ENCODE results near the gene FSTL5. TPM values are rescaled to one million over a fixed set of nuclear protein-coding genes. Genes with fewer than 3 reads are reported as not detected.

FSTL5 gene
- total RNA-seq, 1 donor from 2014 or later, result not detected

DNA sequence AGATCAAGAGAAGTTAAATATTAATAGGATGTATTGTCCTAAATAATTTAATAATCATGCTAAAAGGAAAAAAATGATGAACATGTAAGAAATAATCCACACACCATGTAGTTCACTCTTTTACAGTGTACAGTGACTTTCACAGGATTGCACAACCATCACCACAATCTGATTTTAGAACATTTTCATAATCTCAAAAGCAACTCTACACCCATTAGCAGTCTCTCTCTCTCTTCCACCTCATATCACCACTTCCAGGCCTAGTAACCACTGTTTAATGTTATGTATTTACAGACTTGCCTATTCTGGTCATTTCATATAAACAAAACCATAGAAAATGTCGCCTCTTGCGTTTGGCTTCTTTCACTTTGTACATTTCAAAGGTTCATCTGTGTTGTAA is 153.4 kb downstream of the FSTL5 start:
- H3K27me3 ChIP-seq (ENCODE audit: control insufficient read depth, insufficient read depth, low read length), result no peaks in the 10 kb centered on the region
- no peak overlapping the region for H3K4me3 ChIP-seq (ENCODE audit: low read depth, low read length)
- TF ChIP-seq, protein P1, sequence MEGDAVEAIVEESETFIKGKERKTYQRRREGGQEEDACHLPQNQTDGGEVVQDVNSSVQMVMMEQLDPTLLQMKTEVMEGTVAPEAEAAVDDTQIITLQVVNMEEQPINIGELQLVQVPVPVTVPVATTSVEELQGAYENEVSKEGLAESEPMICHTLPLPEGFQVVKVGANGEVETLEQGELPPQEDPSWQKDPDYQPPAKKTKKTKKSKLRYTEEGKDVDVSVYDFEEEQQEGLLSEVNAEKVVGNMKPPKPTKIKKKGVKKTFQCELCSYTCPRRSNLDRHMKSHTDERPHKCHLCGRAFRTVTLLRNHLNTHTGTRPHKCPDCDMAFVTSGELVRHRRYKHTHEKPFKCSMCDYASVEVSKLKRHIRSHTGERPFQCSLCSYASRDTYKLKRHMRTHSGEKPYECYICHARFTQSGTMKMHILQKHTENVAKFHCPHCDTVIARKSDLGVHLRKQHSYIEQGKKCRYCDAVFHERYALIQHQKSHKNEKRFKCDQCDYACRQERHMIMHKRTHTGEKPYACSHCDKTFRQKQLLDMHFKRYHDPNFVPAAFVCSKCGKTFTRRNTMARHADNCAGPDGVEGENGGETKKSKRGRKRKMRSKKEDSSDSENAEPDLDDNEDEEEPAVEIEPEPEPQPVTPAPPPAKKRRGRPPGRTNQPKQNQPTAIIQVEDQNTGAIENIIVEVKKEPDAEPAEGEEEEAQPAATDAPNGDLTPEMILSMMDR (IDR thresholded peaks at IDR 0.05; ENCODE audit: insufficient read depth, low read length, severe bottlenecking), result no peak
- FAIRE-seq, result no peak
- no peaks in the 10 kb centered on the region for H3K36me3 ChIP-seq (ENCODE audit: control insufficient read depth, insufficient read depth, low read length)
- no peak for DNase-seq (ENCODE audit: low read depth)

DNA sequence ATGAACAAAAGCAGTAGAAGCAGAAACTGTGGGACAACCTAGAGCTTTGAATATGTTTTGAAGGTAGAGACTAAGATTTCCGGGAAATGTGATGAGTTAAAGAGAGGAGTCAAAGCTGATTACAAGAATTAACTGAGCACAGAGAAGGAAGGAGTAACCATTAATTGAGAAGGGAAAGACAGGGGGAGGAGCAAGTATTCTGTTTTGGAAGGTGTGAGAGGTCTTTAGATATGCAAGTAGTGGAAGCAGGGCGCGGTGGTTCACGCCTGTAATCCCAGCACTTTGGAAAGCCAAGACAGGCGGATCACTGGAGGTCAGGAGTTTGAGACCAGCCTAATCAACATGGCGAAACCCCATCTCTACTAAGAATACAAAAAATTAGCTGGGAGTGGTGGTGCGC is 171.5 kb downstream of the FSTL5 start:
- no peak for DNase-seq (ENCODE audit: low read depth)
- Histone ChIP-seq H3K4me3 (ENCODE audit: low read depth, low read length) (no peak overlapping the region), H3K27me3 (ENCODE audit: control insufficient read depth, insufficient read depth, low read length) (no peaks in the 10 kb centered on the region), H3K36me3 (ENCODE audit: control insufficient read depth, insufficient read depth, low read length) (no peaks in the 10 kb centered on the region)
- FAIRE-seq, result no peak
- TF ChIP-seq, protein P1 (IDR thresholded peaks at IDR 0.05; ENCODE audit: insufficient read depth, low read length, severe bottlenecking), result no peak

DNA sequence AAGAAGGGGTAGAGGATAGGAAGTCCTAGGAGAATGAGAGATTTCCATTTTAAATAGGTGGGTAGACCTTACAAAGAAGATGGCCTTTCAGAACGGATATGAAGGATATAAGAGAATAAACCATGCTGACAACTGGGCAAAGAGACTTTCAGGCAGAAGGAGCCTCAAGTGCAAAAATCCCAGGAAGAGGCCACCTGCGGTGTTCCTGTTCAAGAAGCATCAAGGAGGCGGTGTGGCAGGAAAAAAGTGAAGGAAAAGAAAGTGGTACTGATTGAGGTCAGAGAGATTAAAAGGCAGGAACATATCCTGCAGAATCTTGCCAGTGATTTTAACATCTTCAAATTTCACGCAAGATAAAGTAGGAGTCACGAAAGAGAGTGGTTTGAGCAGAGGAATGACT is 172.0 kb downstream of the FSTL5 start:
- H3K4me3 ChIP-seq (ENCODE audit: low read depth, low read length), result no peak overlapping the region
- no peak for FAIRE-seq

DNA sequence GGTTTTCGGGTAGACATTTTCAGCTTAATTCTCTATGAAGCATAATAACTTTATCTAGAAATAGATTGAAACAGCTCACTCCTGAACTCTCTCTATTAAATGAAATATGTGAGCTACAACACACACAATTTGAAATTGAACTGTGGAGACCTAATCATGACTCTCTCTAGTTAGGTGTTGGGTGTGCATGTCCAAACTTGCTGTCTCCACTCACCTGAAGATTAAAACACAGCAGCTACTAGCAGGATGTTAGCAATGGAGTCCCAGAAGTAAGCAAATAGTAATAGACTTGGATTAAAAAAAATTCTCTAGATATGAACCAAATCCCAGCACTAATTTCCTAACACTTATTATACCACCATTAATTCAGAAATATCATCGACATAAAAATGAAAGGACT is 173.1 kb downstream of the FSTL5 start:
- DNase-seq (ENCODE audit: low read depth), result peak; percentile 77
- Histone ChIP-seq H3K27me3 (ENCODE audit: control insufficient read depth, insufficient read depth, low read length) (no peaks in the 10 kb centered on the region), H3K36me3 (ENCODE audit: control insufficient read depth, insufficient read depth, low read length) (no peaks in the 10 kb centered on the region), H3K4me3 (ENCODE audit: low read depth, low read length) (no peak overlapping the region)
- TF ChIP-seq, protein P1 (IDR thresholded peaks at IDR 0.05; ENCODE audit: insufficient read depth, low read length, severe bottlenecking), result no peak
- FAIRE-seq, result no peak

More for the DNA sequence above, 172.0 kb downstream of the FSTL5 start:
- TF ChIP-seq, protein P1 (IDR thresholded peaks at IDR 0.05; ENCODE audit: insufficient read depth, low read length, severe bottlenecking), result no peak
- Histone ChIP-seq H3K36me3 (ENCODE audit: control insufficient read depth, insufficient read depth, low read length) (no peaks in the 10 kb centered on the region), H3K27me3 (ENCODE audit: control insufficient read depth, insufficient read depth, low read length) (no peaks in the 10 kb centered on the region)
- no peak for DNase-seq (ENCODE audit: low read depth)

DNA sequence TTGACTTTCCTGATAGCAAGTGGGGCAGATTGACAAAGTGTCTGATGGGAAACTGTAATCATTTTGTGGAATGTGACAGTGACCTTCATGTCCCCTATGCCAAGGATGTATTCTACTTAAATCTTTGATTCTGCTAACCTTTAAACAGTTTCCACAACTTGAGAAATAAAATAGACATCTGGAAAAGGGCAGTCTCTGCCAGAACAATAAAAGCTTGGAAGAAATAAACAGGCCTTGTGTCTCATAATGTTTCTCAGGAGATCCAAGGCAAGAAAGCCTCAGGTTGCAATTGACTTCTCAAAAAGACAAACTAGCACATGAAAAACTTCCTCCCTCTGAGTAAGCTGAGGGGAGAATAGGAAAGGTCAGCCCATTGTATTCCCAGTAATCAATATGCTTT is 174.9 kb downstream of the FSTL5 start:
- no peaks in the 10 kb centered on the region for H3K36me3 ChIP-seq (ENCODE audit: control insufficient read depth, insufficient read depth, low read length)
- TF ChIP-seq, protein P1 (IDR thresholded peaks at IDR 0.05; ENCODE audit: insufficient read depth, low read length, severe bottlenecking), result no peak
- H3K27me3 ChIP-seq (ENCODE audit: control insufficient read depth, insufficient read depth, low read length), result no peaks in the 10 kb centered on the region
- H3K4me3 ChIP-seq (ENCODE audit: low read depth, low read length), result no peak overlapping the region
- FAIRE-seq (no peak), DNase-seq (ENCODE audit: low read depth) (no peak)

DNA sequence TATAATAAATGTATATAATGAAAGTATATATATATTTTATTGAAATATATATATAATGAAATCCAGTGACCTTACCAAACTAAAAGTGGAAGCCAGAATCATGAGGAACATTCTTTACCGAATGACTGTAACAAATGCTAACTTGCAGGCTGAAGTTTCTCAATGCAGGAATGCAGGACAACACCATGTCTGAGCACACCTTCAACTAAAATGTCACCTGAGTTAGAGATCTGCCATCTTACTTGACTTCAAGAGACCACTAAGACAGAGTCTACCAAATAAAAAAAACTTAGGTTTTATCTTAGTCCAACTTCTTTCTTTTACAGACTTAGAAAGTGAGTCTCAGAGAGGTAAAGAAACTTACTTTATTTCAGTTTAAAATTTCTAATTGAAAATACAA is 176.2 kb downstream of the FSTL5 start:
- DNase-seq (ENCODE audit: low read depth) (no peak), FAIRE-seq (no peak)
- Histone ChIP-seq H3K4me3 (ENCODE audit: low read depth, low read length) (no peak overlapping the region), H3K27me3 (ENCODE audit: control insufficient read depth, insufficient read depth, low read length) (no peaks in the 10 kb centered on the region), H3K36me3 (ENCODE audit: control insufficient read depth, insufficient read depth, low read length) (no peaks in the 10 kb centered on the region)
- TF ChIP-seq, protein P1 (IDR thresholded peaks at IDR 0.05; ENCODE audit: insufficient read depth, low read length, severe bottlenecking), result no peak

All from bronchial epithelial cell (primary cell).